Vagina (tissue), 2 donors: Measurements from ENCODE around the gene TAF10.

Experiments used
- CTCF ChIP-seq, 3 experiments: fragments of 450-650 bp in 2 of 3; fragments of 200-600 bp in 1 of 3; sonication (generic) in 1 of 3; IDR thresholded peaks; one replicate each; pipeline ENCODE4 v1.5.1; 2017 to 2019; ENCODE audit warnings: antibody characterized with exemption in 3 of 3, mild to moderate bottlenecking in 2 of 3, moderate library complexity in 2 of 3
- POLR2A ChIP-seq, 2 donors: fragments of 450-650 bp; IDR thresholded peaks; one replicate each; pipeline ENCODE4 v1.6.1; 2017; ENCODE audit warnings: antibody characterized with exemption in 2 of 2, mild to moderate bottlenecking in 2 of 2, moderate library complexity in 2 of 2

- TF ChIP-seq CTCF (IDR thresholded peaks at IDR 0.05) = no peak
- no peak for TF ChIP-seq POLR2A (IDR thresholded peaks at IDR 0.05)
These were observed 37.0 kb downstream of the TAF10 start for GRCh38 chr11:6574816-6575715.
